ENCODE measurements around the gene TMA7B. TPM values are rescaled to one million over a fixed set of nuclear protein-coding genes. Genes with fewer than 3 reads are reported as not detected.

The TMA7B gene
- total RNA-seq, 1 donor from 2014 or later = 1.7 TPM

DNA sequence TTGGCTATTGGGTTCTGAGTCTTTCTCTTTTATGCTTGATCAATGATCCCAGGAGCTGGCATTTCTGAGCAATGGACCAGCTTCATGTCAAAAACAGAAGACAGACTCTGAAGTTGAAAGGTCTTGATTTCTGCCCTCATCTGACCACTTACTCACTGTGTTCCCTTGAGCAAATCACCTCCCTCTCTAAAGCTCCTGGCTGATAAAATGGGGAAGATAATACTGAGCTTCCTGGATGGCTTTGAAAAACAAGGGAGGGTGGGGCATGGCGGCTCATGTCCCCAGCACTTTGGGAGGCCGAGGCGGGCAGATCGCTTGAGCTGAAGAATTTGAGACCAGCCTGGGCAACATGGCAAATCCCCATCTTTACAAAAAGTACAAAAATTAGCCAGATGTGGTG is 40.9 kb downstream of the TMA7B start:
- no peak for DNase-seq (ENCODE audit: extremely low spot score in 2 of 2)
- H3K27me3 ChIP-seq = no peaks in the 10 kb centered on the region
- TF ChIP-seq, protein P1, sequence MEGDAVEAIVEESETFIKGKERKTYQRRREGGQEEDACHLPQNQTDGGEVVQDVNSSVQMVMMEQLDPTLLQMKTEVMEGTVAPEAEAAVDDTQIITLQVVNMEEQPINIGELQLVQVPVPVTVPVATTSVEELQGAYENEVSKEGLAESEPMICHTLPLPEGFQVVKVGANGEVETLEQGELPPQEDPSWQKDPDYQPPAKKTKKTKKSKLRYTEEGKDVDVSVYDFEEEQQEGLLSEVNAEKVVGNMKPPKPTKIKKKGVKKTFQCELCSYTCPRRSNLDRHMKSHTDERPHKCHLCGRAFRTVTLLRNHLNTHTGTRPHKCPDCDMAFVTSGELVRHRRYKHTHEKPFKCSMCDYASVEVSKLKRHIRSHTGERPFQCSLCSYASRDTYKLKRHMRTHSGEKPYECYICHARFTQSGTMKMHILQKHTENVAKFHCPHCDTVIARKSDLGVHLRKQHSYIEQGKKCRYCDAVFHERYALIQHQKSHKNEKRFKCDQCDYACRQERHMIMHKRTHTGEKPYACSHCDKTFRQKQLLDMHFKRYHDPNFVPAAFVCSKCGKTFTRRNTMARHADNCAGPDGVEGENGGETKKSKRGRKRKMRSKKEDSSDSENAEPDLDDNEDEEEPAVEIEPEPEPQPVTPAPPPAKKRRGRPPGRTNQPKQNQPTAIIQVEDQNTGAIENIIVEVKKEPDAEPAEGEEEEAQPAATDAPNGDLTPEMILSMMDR (IDR thresholded peaks at IDR 0.05) = no peak
- H3K27ac ChIP-seq = peak overlapping the region; percentile 61
- intact Hi-C loops (cut with DNase I) = no loop called here
- H3K9me3 ChIP-seq = no peaks in the 10 kb centered on the region
- peaks cover 51% of the 10 kb centered on the region for H3K4me1 ChIP-seq
- no peak overlapping the region for H3K4me3 ChIP-seq
- no peaks in the 10 kb centered on the region for H3K36me3 ChIP-seq

DNA sequence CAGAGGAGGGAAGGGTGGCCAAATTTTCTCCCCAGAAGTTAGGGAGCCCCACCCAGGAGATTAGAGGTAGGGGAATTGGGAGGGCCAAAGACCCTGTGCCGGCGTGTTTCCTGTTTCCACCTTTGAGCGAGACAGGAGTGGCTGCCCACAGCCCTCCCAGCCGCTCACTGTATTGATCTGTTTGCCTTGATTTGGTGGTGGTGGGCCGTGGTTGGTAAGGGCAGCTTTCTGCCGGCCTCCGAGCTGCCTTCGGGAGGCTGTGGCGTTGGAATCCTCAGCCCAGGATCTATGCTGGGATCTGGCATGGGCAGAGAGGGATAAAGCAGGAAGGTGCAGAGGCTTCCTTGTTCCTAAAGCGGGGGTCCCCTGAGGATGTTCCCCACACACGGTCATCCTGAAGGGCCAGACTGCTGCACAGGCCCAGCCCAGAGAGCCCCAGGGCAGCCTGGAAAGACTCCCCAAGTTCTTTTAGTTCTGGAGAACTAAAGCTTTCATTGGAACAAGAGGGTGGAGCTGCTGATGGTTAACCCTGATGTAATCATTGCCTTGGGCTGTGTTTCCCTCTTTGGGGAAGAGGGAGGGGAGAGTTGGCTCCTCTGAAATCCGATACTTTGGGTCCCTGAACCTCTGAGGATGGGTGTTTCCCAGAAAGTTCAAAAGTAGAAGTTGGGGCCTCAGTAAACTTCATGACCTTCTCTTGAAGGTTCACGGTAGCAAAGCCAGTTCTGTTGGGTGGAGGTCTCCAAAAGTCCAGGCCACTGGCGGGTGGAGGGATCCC is 41.8 kb downstream of the TMA7B start:
- peak overlapping the region; percentile 61 for H3K27ac ChIP-seq
- no peaks in the 10 kb centered on the region for H3K36me3 ChIP-seq
- DNase-seq (ENCODE audit: extremely low spot score in 2 of 2) = no peak
- H3K27me3 ChIP-seq = no peaks in the 10 kb centered on the region
- H3K4me1 ChIP-seq = peaks cover 59% of the 10 kb centered on the region
- H3K9me3 ChIP-seq = no peaks in the 10 kb centered on the region
- intact Hi-C loops (cut with DNase I) = no loop called here
- TF ChIP-seq POLR2A (IDR thresholded peaks at IDR 0.05) (no peak), POLR2AphosphoS5 (IDR thresholded peaks at IDR 0.05; ENCODE audit: insufficient read depth in 1 of 2, low read depth in 1 of 2) (no peak)
- TF ChIP-seq, protein P1 (IDR thresholded peaks at IDR 0.05) = no peak
- no peak overlapping the region for H3K4me3 ChIP-seq

DNA sequence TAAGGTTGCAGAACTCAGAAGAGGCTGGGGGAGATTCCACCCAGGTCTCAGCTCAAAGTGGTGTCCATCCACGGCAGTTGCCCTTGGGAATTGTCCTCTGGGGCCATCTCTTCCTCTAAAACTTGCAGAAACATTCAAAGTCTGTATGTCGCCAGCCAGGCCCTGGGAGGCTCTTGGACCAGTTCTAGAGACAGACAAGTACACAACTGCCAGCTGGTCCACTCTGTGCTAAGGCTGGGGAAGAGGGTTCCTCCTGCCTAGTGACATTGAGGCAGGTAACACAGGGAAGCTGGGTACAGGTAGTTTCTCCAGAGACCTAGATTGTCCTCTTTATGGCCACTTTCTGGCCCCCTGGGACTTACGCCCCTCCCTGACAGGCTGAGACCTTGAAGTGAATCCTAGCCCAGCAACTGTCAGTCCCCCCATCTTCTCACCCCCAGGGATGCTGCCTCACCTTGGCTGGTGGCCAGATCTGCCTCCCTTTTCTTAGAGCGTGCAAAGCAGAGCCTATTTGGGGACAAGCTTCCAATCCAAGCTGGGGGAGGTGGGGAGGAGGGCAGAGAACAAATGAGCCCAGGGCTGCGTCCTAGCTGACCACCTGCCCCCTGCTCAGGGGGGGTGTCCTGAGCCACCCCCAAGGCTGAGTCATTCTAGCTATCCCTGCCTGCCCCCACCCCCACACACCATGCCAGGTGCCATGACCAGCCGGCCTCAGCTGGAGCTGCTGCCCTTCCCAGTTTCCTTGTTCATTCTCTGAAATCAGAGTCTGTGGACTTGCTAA is 42.9 kb downstream of the TMA7B start:
- Histone ChIP-seq H3K27me3 (no peaks in the 10 kb centered on the region), H3K4me1 (peaks cover 51% of the 10 kb centered on the region), H3K9me3 (no peaks in the 10 kb centered on the region), H3K27ac (no peak overlapping the region), H3K36me3 (no peaks in the 10 kb centered on the region), H3K4me3 (no peak overlapping the region)
- intact Hi-C loops (cut with DNase I) = no loop called here
- TF ChIP-seq POLR2A (IDR thresholded peaks at IDR 0.05) (no peak), POLR2AphosphoS5 (IDR thresholded peaks at IDR 0.05; ENCODE audit: insufficient read depth in 1 of 2, low read depth in 1 of 2) (no peak)
- TF ChIP-seq, protein P1 (IDR thresholded peaks at IDR 0.05) = no peak
- no peak for DNase-seq (ENCODE audit: extremely low spot score in 2 of 2)

DNA sequence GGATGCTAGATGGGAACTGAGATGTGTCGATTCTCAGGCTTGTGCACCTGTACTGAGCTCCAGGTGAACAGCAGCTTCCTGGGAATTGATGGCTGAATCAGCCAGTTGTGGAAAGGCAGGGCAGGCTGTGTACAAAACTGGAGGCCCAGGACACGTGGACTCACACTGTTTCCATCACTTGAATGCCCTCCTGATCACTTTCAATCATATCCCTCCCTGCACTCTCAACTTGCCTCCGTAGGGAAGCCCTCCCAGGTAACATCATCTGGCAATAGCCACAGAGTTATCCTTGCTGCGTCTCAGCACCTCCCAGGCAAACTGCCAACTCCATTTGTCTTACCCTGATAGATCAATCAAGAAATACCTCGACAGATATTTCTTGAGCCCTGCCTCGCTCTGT is 44.6 kb downstream of the TMA7B start:
- no peak for TF ChIP-seq POLR2AphosphoS5 (IDR thresholded peaks at IDR 0.05; ENCODE audit: insufficient read depth in 1 of 2, low read depth in 1 of 2)
- TF ChIP-seq POLR2A (IDR thresholded peaks at IDR 0.05) = no peak
- TF ChIP-seq, protein P1 (IDR thresholded peaks at IDR 0.05) = no peak
- Histone ChIP-seq H3K27ac (no peak overlapping the region), H3K27me3 (no peaks in the 10 kb centered on the region), H3K4me3 (no peak overlapping the region), H3K9me3 (no peaks in the 10 kb centered on the region), H3K36me3 (no peaks in the 10 kb centered on the region), H3K4me1 (peaks cover 44% of the 10 kb centered on the region)
- DNase-seq (ENCODE audit: extremely low spot score in 2 of 2) = no peak
- intact Hi-C loops (cut with DNase I) = no loop called here

DNA sequence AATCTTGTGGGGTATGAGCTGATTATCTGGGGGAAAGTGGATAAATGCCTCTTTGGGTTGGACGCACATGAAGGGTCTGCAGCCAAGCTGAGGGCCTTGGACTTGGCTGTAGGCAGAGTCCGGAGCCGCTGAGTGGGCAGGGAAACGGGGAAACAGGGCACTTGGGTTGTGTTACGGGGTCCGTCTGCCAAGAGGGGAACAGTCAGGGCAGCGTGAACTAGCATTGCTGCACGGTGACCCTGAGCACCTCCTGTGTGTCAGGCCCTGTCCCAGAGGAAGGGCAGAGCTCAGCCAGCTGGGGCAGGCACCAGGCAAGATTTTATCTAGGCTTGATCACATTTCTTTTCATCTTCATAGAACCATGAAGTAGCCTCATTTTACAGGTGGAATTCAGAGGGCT is 46.4 kb downstream of the TMA7B start:
- intact Hi-C loops (cut with DNase I) = no loop called here
- no peaks in the 10 kb centered on the region for H3K36me3 ChIP-seq
- H3K4me3 ChIP-seq = no peak overlapping the region
- H3K27ac ChIP-seq = no peak overlapping the region
- no peaks in the 10 kb centered on the region for H3K27me3 ChIP-seq
- TF ChIP-seq, protein P1 (IDR thresholded peaks at IDR 0.05) = no peak
- no peak for TF ChIP-seq POLR2AphosphoS5 (IDR thresholded peaks at IDR 0.05; ENCODE audit: insufficient read depth in 1 of 2, low read depth in 1 of 2)
- TF ChIP-seq POLR2A (IDR thresholded peaks at IDR 0.05) = no peak
- H3K9me3 ChIP-seq = no peaks in the 10 kb centered on the region
- H3K4me1 ChIP-seq = peaks cover 47% of the 10 kb centered on the region
- DNase-seq (ENCODE audit: extremely low spot score in 2 of 2) = no peak
